ENCODE data around the gene SCGB1A1.
"Not testable (repeated sequence)": the region's sequence is repeated elsewhere in the genome, so short reads cannot be mapped to it uniquely, and the experiment has no call there.

SCGB1A1 gene

GRCh38 chr11:62418733-62419132 lies at the start of gene SCGB1A1:
Gene SCGB1A1 (plus strand): TSS chr11:62419033. CDS start chr11:62419096, 63 bp downstream.
- in situ Hi-C loops (cut with MboI; ENCODE audit: low sequenced_read_pairs): no loop called here

- in situ Hi-C loops (cut with MboI; ENCODE audit: low sequenced_read_pairs): no loop called here
These were observed 47.9 kb upstream of the SCGB1A1 start for GRCh38 chr11:62370743-62371440.

GRCh38 chr11:62372871-62373270 lies 46.0 kb upstream of the SCGB1A1 start:
- in situ Hi-C loops (cut with MboI; ENCODE audit: low sequenced_read_pairs): no loop called here

- in situ Hi-C loops (cut with MboI; ENCODE audit: low sequenced_read_pairs): no loop called here
These were observed 45.2 kb upstream of the SCGB1A1 start for GRCh38 chr11:62373464-62374119.

GRCh38 chr11:62374801-62375200 lies 44.0 kb upstream of the SCGB1A1 start:
- in situ Hi-C loops (cut with MboI; ENCODE audit: low sequenced_read_pairs): no loop called here

- in situ Hi-C loops (cut with MboI; ENCODE audit: low sequenced_read_pairs): not testable (repeated sequence)
These were observed 40.3 kb upstream of the SCGB1A1 start for GRCh38 chr11:62378459-62379063.

- in situ Hi-C loops (cut with MboI; ENCODE audit: low sequenced_read_pairs): not testable (repeated sequence)
These were observed 39.2 kb upstream of the SCGB1A1 start for GRCh38 chr11:62379586-62379985.

- in situ Hi-C loops (cut with MboI; ENCODE audit: low sequenced_read_pairs): not testable (repeated sequence)
These were observed 38.0 kb upstream of the SCGB1A1 start for GRCh38 chr11:62380821-62381245.

- in situ Hi-C loops (cut with MboI; ENCODE audit: low sequenced_read_pairs): no loop called here
These were observed 35.0 kb upstream of the SCGB1A1 start for GRCh38 chr11:62383822-62384221.

- in situ Hi-C loops (cut with MboI; ENCODE audit: low sequenced_read_pairs): not testable (repeated sequence)
These were observed 32.8 kb upstream of the SCGB1A1 start for GRCh38 chr11:62386083-62386482.

- in situ Hi-C loops (cut with MboI; ENCODE audit: low sequenced_read_pairs): no loop called here
These were observed 31.5 kb upstream of the SCGB1A1 start for GRCh38 chr11:62387381-62387780.

- in situ Hi-C loops (cut with MboI; ENCODE audit: low sequenced_read_pairs): no loop called here
These were observed 29.8 kb upstream of the SCGB1A1 start for GRCh38 chr11:62388999-62389398.

- in situ Hi-C loops (cut with MboI; ENCODE audit: low sequenced_read_pairs): no loop called here
These were observed 28.6 kb upstream of the SCGB1A1 start for GRCh38 chr11:62390237-62390636.

GRCh38 chr11:62390722-62391121 lies 28.1 kb upstream of the SCGB1A1 start:
- in situ Hi-C loops (cut with MboI; ENCODE audit: low sequenced_read_pairs): no loop called here

- in situ Hi-C loops (cut with MboI; ENCODE audit: low sequenced_read_pairs): no loop called here
These were observed 27.0 kb upstream of the SCGB1A1 start for GRCh38 chr11:62391642-62392425.

- in situ Hi-C loops (cut with MboI; ENCODE audit: low sequenced_read_pairs): no loop called here
These were observed 26.3 kb upstream of the SCGB1A1 start for GRCh38 chr11:62392506-62392905.

- in situ Hi-C loops (cut with MboI; ENCODE audit: low sequenced_read_pairs): no loop called here
These were observed 25.7 kb upstream of the SCGB1A1 start for GRCh38 chr11:62393061-62393611.

GRCh38 chr11:62393735-62394134 lies 25.1 kb upstream of the SCGB1A1 start:
- in situ Hi-C loops (cut with MboI; ENCODE audit: low sequenced_read_pairs): no loop called here

- in situ Hi-C loops (cut with MboI; ENCODE audit: low sequenced_read_pairs): no loop called here
These were observed 23.9 kb upstream of the SCGB1A1 start for GRCh38 chr11:62394825-62395538.

GRCh38 chr11:62395885-62396551 lies 22.8 kb upstream of the SCGB1A1 start:
- in situ Hi-C loops (cut with MboI; ENCODE audit: low sequenced_read_pairs): no loop called here

All from hTERT RPE-1 (cell line).